HepG2 (cell line): ENCODE measurements around the gene GRIN2C. TPM values are rescaled to one million over a fixed set of nuclear protein-coding genes. Genes with fewer than 3 reads are reported as not detected.

Source experiments
- BCL6 ChIP-seq: IDR thresholded peaks from 2 replicates; pipeline ENCODE4 v1.6.1; 2016; ENCODE audit warnings: missing genetic modification reagents, missing compliant biosample characterization
- CBX5 ChIP-seq: sonication (generic); formaldehyde crosslinking; IDR thresholded peaks from 2 replicates; pipeline ENCODE4 v1.4.0; 2020; ENCODE audit warnings: missing genetic modification reagents, borderline replicate concordance
- CCAR2 ChIP-seq: fragments of 200-400 bp; formaldehyde crosslinking; optimal IDR thresholded peaks from 2 replicates; pipeline ENCODE3; 2018; ENCODE audit warnings: low read depth, mild to moderate bottlenecking, low read length, moderate library complexity
- CEBPG ChIP-seq: IDR thresholded peaks from 2 replicates; pipeline ENCODE4 v1.6.1; 2016
- GATAD2A ChIP-seq: IDR thresholded peaks from 2 replicates; pipeline ENCODE4 v1.6.1; 2016
- HNRNPH1 ChIP-seq: fragments of 200-400 bp; formaldehyde crosslinking; optimal IDR thresholded peaks from 2 replicates; pipeline ENCODE3; 2017; ENCODE audit warnings: mild to moderate bottlenecking, low read depth, low read length
- MTA1 ChIP-seq: sonication (generic); formaldehyde crosslinking; IDR thresholded peaks from 2 replicates; pipeline ENCODE4 v1.4.0; 2020; ENCODE audit warnings: missing genetic modification reagents, mild to moderate bottlenecking, borderline replicate concordance
- PITX1 ChIP-seq: sonication (generic); formaldehyde crosslinking; IDR thresholded peaks from 2 replicates; pipeline ENCODE4 v1.5.1; 2020; ENCODE audit warnings: mild to moderate bottlenecking, missing genetic modification reagents
- SETDB1 ChIP-seq: sonication (generic); formaldehyde crosslinking; IDR thresholded peaks from 2 replicates; pipeline ENCODE4 v1.5.1; 2020; ENCODE audit warnings: missing genetic modification reagents, mild to moderate bottlenecking, borderline replicate concordance
- SIX1 ChIP-seq: sonication (generic); formaldehyde crosslinking; IDR thresholded peaks from 2 replicates; pipeline ENCODE4 v1.4.0; 2020; ENCODE audit warnings: missing genetic modification reagents, borderline replicate concordance
- SOX6 ChIP-seq, 2 experiments: fragments of 450-650 bp in 1 of 2; sonication (generic) in 1 of 2; formaldehyde crosslinking in 1 of 2; IDR thresholded peaks; 2 replicates each; pipeline versions ENCODE4 v1.4.0 to v1.6.1; 2017 to 2020; ENCODE audit warnings: antibody characterized with exemption in 1 of 2, mild to moderate bottlenecking in 1 of 2, missing genetic modification reagents in 1 of 2
- TMF1 ChIP-seq: sonication (generic); formaldehyde crosslinking; IDR thresholded peaks from 2 replicates; pipeline ENCODE4 v1.8.1; 2022; ENCODE audit warnings: low read depth, missing genetic modification reagents
- ZBTB38 ChIP-seq: sonication (generic); formaldehyde crosslinking; IDR thresholded peaks from 2 replicates; pipeline ENCODE4 v1.5.1; 2020; ENCODE audit warnings: mild to moderate bottlenecking, missing genetic modification reagents
- ZNF12 ChIP-seq: sonication (generic); formaldehyde crosslinking; IDR thresholded peaks from 2 replicates; pipeline ENCODE4 v1.5.0; 2020; ENCODE audit warnings: missing genetic modification reagents
- ZNF234 ChIP-seq: sonication (generic); formaldehyde crosslinking; conservative IDR thresholded peaks from 2 replicates; pipeline ENCODE4 v1.5.1; 2020; ENCODE audit warnings: mild to moderate bottlenecking, missing genetic modification reagents
- ZNF343 ChIP-seq: sonication (generic); formaldehyde crosslinking; IDR thresholded peaks from 2 replicates; pipeline ENCODE4 v1.4.0; 2020; ENCODE audit warnings: mild to moderate bottlenecking, missing genetic modification reagents
- ZNF546 ChIP-seq: sonication (generic); formaldehyde crosslinking; conservative IDR thresholded peaks from 2 replicates; pipeline ENCODE4 v1.8.1; 2023; ENCODE audit warnings: mild to moderate bottlenecking, missing genetic modification reagents
- ZSCAN25 ChIP-seq: sonication (generic); formaldehyde crosslinking; IDR thresholded peaks from 2 replicates; pipeline ENCODE4 v1.8.0; 2022; ENCODE audit warnings: mild to moderate bottlenecking, missing genetic modification reagents
- polyA plus RNA-seq, 8 experiments: library from polyadenylated mRNA; depleted of rRNA in 3 of 8; stranded (reverse) in 7 of 8; unstranded in 1 of 8; fragments of >200 nt; fragmentation: Illumina TruSeq in 4 of 8; extraction: Trizol in 4 of 8; gene quantifications; 2 replicates each; pipeline versions ENCODE4 v1.2.1 to v1.2.3, GENCODE V29; 2011 to 2016; ENCODE audit warnings: low read depth in 4 of 8, missing spikeins in 1 of 8, mixed read lengths in 1 of 8; ENCODE audit not compliant: insufficient read depth in 1 of 8
- total RNA-seq, 5 experiments: library from RNA; depleted of rRNA; stranded (reverse); fragments of >200 nt; fragmentation: Illumina TruSeq; extraction: Trizol; gene quantifications; 2 replicates each; pipeline ENCODE4 v1.2.3, GENCODE V29; 2016; ENCODE audit warnings: low read depth in 1 of 5
- TF ChIP-seq, protein P1 (sequence below): IDR thresholded peaks from 2 replicates; pipeline ENCODE4 v1.6.1; 2016; ENCODE audit warnings: mild to moderate bottlenecking
- TF ChIP-seq, protein P2 (sequence below): sonication (generic); formaldehyde crosslinking; IDR thresholded peaks from 2 replicates; pipeline ENCODE4 v1.4.0; 2020; ENCODE audit warnings: missing genetic modification reagents, borderline replicate concordance
- TF ChIP-seq, protein P3 (sequence below): sonication (generic); formaldehyde crosslinking; IDR thresholded peaks from 2 replicates; pipeline ENCODE4 v1.4.0; 2020; ENCODE audit warnings: mild to moderate bottlenecking, missing genetic modification reagents
- TF ChIP-seq, protein P4 (sequence below): sonication (generic); formaldehyde crosslinking; conservative IDR thresholded peaks from 2 replicates; pipeline ENCODE4 v1.8.0; 2022; ENCODE audit warnings: missing genetic modification reagents

Gene GRIN2C
- total and polyA plus RNA-seq, 2 of the 13 experiments (the other 11 are each of a cell fraction or from before 2014, with no cell fraction given), result 0.03 to 0.11 TPM

DNA sequence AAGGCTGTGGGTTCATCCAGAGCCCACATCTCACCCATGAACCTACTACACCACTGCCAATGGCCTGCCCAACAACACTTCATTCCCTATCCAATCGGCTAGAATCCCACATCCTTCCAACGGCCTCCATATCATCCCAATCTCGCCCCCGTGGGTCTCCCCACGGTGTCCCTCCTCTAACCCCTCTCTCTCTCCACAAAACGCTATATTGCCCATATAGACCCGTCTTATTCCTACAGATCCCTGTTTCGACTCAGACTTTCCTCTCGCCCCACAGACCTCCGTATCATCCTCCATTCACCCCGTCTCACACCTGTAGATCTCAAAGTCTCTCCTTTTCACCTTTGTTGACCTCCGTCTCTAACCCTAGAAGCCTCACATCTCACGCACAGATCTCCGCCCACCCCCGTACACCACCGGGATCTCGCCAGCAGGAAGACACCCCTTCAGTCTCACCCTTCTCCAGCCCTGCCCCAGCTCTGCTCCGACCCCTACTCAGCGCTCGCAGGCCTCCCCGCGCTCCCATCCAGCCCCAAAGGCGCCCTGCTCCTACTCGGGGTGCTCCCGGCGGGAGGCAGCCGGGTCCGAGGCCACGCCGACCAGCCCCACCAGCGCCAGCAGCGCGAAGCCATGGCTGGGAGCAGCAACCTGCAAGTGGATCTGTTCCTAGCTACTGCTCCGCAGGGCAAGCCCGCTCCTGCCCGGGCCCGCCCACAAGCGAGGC lies 12.8 kb upstream of the GRIN2C start, which contains the start of gene FDXR (continued):
- TF ChIP-seq HNRNPH1, result no peak
- no peak for TF ChIP-seq ZNF234
- peak; percentile 67; the same call in 1 of the 2 replicates for TF ChIP-seq ZNF12 (CRISPR knock-in tag)
- TF ChIP-seq, protein P1, sequence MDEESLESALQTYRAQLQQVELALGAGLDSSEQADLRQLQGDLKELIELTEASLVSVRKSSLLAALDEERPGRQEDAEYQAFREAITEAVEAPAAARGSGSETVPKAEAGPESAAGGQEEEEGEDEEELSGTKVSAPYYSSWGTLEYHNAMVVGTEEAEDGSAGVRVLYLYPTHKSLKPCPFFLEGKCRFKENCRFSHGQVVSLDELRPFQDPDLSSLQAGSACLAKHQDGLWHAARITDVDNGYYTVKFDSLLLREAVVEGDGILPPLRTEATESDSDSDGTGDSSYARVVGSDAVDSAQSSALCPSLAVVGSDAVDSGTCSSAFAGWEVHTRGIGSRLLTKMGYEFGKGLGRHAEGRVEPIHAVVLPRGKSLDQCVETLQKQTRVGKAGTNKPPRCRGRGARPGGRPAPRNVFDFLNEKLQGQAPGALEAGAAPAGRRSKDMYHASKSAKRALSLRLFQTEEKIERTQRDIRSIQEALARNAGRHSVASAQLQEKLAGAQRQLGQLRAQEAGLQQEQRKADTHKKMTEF (CRISPR knock-in tag), result peak; percentile 81; the same call in 1 of the 2 replicates
- TF ChIP-seq, protein P2, sequence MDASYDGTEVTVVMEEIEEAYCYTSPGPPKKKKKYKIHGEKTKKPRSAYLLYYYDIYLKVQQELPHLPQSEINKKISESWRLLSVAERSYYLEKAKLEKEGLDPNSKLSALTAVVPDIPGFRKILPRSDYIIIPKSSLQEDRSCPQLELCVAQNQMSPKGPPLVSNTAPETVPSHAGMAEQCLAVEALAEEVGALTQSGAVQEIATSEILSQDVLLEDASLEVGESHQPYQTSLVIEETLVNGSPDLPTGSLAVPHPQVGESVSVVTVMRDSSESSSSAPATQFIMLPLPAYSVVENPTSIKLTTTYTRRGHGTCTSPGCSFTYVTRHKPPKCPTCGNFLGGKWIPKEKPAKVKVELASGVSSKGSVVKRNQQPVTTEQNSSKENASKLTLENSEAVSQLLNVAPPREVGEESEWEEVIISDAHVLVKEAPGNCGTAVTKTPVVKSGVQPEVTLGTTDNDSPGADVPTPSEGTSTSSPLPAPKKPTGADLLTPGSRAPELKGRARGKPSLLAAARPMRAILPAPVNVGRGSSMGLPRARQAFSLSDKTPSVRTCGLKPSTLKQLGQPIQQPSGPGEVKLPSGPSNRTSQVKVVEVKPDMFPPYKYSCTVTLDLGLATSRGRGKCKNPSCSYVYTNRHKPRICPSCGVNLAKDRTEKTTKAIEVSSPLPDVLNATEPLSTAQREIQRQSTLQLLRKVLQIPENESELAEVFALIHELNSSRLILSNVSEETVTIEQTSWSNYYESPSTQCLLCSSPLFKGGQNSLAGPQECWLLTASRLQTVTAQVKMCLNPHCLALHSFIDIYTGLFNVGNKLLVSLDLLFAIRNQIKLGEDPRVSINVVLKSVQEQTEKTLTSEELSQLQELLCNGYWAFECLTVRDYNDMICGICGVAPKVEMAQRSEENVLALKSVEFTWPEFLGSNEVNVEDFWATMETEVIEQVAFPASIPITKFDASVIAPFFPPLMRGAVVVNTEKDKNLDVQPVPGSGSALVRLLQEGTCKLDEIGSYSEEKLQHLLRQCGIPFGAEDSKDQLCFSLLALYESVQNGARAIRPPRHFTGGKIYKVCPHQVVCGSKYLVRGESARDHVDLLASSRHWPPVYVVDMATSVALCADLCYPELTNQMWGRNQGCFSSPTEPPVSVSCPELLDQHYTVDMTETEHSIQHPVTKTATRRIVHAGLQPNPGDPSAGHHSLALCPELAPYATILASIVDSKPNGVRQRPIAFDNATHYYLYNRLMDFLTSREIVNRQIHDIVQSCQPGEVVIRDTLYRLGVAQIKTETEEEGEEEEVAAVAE, result no peak
- TF ChIP-seq, protein P3, sequence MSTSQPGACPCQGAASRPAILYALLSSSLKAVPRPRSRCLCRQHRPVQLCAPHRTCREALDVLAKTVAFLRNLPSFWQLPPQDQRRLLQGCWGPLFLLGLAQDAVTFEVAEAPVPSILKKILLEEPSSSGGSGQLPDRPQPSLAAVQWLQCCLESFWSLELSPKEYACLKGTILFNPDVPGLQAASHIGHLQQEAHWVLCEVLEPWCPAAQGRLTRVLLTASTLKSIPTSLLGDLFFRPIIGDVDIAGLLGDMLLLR (CRISPR knock-in tag), result peak; percentile 87
- no peak for TF ChIP-seq ZNF343 (CRISPR knock-in tag)
- TF ChIP-seq BCL6 (CRISPR knock-in tag), result peak; percentile 63
- no peak; the same call in 1 of the 2 replicates for TF ChIP-seq PITX1 (CRISPR knock-in tag)
- TF ChIP-seq ZNF546 (CRISPR knock-in tag), result no peak; the same call in 1 of the 2 replicates
- TF ChIP-seq TMF1 (CRISPR knock-in tag), result peak; percentile 91; the same call in 1 of the 2 replicates
- no peak; the same call in 1 of the 2 replicates for TF ChIP-seq CEBPG (CRISPR knock-in tag)
- no peak for TF ChIP-seq SETDB1 (CRISPR knock-in tag)
- TF ChIP-seq MTA1 (CRISPR knock-in tag), result peak; percentile 67; the same call in 1 of the 2 replicates
- peak; percentile 77; the same call in 1 of the 2 replicates for TF ChIP-seq ZBTB38 (CRISPR knock-in tag)
- TF ChIP-seq GATAD2A (CRISPR knock-in tag), result no peak
- peak; percentile 94 for TF ChIP-seq ZSCAN25 (CRISPR knock-in tag)
- no peak for TF ChIP-seq CCAR2
- TF ChIP-seq, protein P4, sequence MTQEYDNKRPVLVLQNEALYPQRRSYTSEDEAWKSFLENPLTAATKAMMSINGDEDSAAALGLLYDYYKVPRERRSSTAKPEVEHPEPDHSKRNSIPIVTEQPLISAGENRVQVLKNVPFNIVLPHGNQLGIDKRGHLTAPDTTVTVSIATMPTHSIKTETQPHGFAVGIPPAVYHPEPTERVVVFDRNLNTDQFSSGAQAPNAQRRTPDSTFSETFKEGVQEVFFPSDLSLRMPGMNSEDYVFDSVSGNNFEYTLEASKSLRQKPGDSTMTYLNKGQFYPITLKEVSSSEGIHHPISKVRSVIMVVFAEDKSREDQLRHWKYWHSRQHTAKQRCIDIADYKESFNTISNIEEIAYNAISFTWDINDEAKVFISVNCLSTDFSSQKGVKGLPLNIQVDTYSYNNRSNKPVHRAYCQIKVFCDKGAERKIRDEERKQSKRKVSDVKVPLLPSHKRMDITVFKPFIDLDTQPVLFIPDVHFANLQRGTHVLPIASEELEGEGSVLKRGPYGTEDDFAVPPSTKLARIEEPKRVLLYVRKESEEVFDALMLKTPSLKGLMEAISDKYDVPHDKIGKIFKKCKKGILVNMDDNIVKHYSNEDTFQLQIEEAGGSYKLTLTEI (CRISPR knock-in tag), result no peak
- 0 out of 2 replicates have a peak, but pooled peaks have one; percentile 25 for TF ChIP-seq CBX5 (CRISPR knock-in tag)
- TF ChIP-seq SOX6 (IDR thresholded peaks at IDR 0.05), result no peak
- TF ChIP-seq SOX6 (CRISPR knock-in tag; IDR thresholded peaks at IDR 0.05), result peak; percentile 70
- no peak for TF ChIP-seq SIX1
